ENCODE data around the gene DHX35. TPM values are rescaled to one million over a fixed set of nuclear protein-coding genes. Genes with fewer than 3 reads are reported as not detected.

The DHX35 gene
- total and polyA plus RNA-seq, 10 of the 15 experiments (the other 5 are each of a cell fraction or from before 2014, with no cell fraction given) = 4.3 to 21.6 (median 14.9) TPM

GRCh38 chr20:38950254-38950653 is 11.9 kb upstream of the DHX35 start:
- H3K4me2 ChIP-seq (ENCODE audit: control insufficient read depth, insufficient read depth) = no peak overlapping the region
- H3K4me3 ChIP-seq = no peak overlapping the region
- intact Hi-C loops (cut with micrococcal nuclease; ENCODE audit: unreplicated experiment) (no loop called here), in situ Hi-C loops (cut with MboI) (no loop called here)
- no peaks in the 10 kb centered on the region for H3K27me3 ChIP-seq (replicated peaks in 1 of 2; ENCODE audit: control insufficient read depth in 2 of 2, insufficient read depth in 2 of 2, low read length in 1 of 2)
- no peak for DNase-seq (ENCODE audit: low read depth, low spot score)
- FAIRE-seq = no peak
- no peak for TF ChIP-seq BCL11A (IDR thresholded peaks at IDR 0.05; ENCODE audit: low read depth, low read length)
- TF ChIP-seq NBN (IDR thresholded peaks at IDR 0.05) = no peak
- no peak for TF ChIP-seq TBL1XR1 (IDR thresholded peaks at IDR 0.05; ENCODE audit: low read depth, low read length)
- no peak for TF ChIP-seq STAT3 (IDR thresholded peaks at IDR 0.05; ENCODE audit: low read depth, low read length)
- TF ChIP-seq SUPT20H (IDR thresholded peaks at IDR 0.05; ENCODE audit: borderline replicate concordance, control insufficient read depth, low read depth, low read length) = no peak
- no peak for TF ChIP-seq SIN3A (IDR thresholded peaks at IDR 0.05; ENCODE audit: low read depth, low read length)
- TF ChIP-seq NFYA (IDR thresholded peaks at IDR 0.05; ENCODE audit: borderline replicate concordance, low read depth, low read length) = no peak
- no peak for TF ChIP-seq RFX5 (IDR thresholded peaks at IDR 0.05; ENCODE audit: low read depth, low read length)
- TF ChIP-seq CBX5 (IDR thresholded peaks at IDR 0.05; ENCODE audit: low read depth) = no peak
- no peak for TF ChIP-seq MAX (IDR thresholded peaks at IDR 0.05; ENCODE audit: low read depth, low read length)
- no peak for TF ChIP-seq STAT1 (conservative IDR thresholded peaks at IDR 0.05)
- no peak for TF ChIP-seq RELB (IDR thresholded peaks at IDR 0.05; ENCODE audit: low read depth)
- no peak for TF ChIP-seq ZBTB4 (CRISPR knock-in tag; IDR thresholded peaks at IDR 0.05)
- H3K79me2 ChIP-seq (ENCODE audit: control insufficient read depth, insufficient read depth, low read length) = no peaks in the 10 kb centered on the region
- no peak overlapping the region for H3K9ac ChIP-seq (ENCODE audit: control insufficient read depth, insufficient read depth, low read length)
- ChIA-PET POLR2A (interaction anchor here (0.6 kb wide), 1 partner anchor 307 kb away, joined by 3 read pairs; no protein-coding TSS in a partner anchor), SMC1A (ENCODE audit: uncharacterized antibody, unreplicated experiment) (interaction anchor here (0.7 to 1.1 kb wide), 2 partner anchors 9 to 97 kb away, joined by 3 read pairs; no protein-coding TSS in a partner anchor), RAD21 (ENCODE audit: unreplicated experiment) (no interaction called here), CTCF (interaction anchor here (0.6 to 1.8 kb wide), 5 partner anchors 11 to 99 kb away, joined by 3 to 5 read pairs (median 4); no protein-coding TSS in a partner anchor)
- ATAC-seq = no peak
- no peaks in the 10 kb centered on the region for H4K20me1 ChIP-seq (ENCODE audit: control insufficient read depth, insufficient read depth)
- no peak overlapping the region for H2AFZ ChIP-seq (ENCODE audit: control insufficient read depth, low read depth, low read length)
- no TSS peak for BruUV-seq (replicated peaks)
- H3K4me1 ChIP-seq (ENCODE audit: control insufficient read depth, insufficient read depth, low read length) = no peaks in the 10 kb centered on the region
- no peaks in the 10 kb centered on the region for H3K9me3 ChIP-seq (replicated peaks; ENCODE audit: control insufficient read depth, insufficient read depth, low read length)
- peaks cover 29 to 49% of the 10 kb centered on the region in 2 experiments for H3K36me3 ChIP-seq (ENCODE audit: control insufficient read depth in 2 of 2, insufficient read depth in 2 of 2, low read length in 1 of 2)
- no peak overlapping the region for H3K27ac ChIP-seq (ENCODE audit: control insufficient read depth, insufficient read depth)
- WGBS (ENCODE audit: insufficient coverage, insufficient replicate concordance, low lambda C conversion rate, missing lambda C conversion rate) = 89% methylated on average over 2 of the region's 2 CpGs
